GM19238 (cell line): ENCODE measurements around the gene ITGB5.
"Not testable (repeated sequence)": the region's sequence is repeated elsewhere in the genome, so short reads cannot be mapped to it uniquely, and the experiment has no call there.

Experiments used
- DNase-seq: peaks from one replicate; pipeline ENCODE4 v3.0.0; 2011; ENCODE audit warnings: low spot score; ENCODE audit not compliant: insufficient read length

ITGB5 gene

DNA sequence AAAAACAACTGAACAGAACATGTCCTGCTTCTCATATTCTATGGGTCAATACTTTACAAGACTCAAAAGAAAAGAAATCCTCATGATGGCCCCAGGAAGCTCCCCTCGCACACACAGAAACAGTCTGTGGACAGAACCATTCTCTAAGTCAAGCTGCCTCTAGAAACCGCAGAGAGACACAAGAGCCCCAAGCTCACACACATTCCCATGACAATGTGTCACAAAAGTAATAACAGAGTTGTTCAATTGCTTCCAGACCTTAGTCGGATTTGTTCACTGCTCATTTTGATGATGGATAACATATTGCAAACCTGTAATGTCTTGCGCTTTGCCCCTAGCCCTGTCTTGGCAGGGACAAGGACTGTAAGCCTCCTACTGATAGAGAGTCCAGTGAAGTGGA is 96.0 kb downstream of the ITGB5 start:
- DNase-seq, result no peak

DNA sequence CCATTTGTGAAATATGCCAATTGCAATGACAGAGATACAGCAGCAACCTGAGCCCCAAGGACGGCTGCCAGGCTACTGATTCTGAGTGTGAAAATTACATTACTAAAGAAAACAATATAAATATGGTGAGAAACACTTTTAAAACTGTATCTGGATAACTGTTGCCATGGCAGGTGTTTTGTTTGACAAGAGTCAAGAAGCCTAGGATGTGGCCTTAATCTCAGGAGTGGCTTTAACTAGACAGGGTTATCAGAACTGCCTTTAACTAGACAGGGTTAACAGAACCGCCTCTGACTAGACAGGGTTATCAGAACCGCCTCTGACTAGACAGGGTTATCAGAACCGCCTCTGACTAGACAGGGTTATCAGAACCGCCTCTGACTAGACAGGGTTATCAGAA is 98.1 kb downstream of the ITGB5 start:
- DNase-seq, result not testable (repeated sequence)

- no peak for DNase-seq
Measured at GRCh38 chr3:124788254-124788745, 98.9 kb downstream of the ITGB5 start.

GRCh38 chr3:124787476-124788195 is 99.5 kb downstream of the ITGB5 start:
- no peak for DNase-seq

GRCh38 chr3:124786511-124787241 is 100.5 kb downstream of the ITGB5 start:
- DNase-seq, result no peak

- no peak for DNase-seq
Measured at GRCh38 chr3:124785973-124786372, 101.2 kb downstream of the ITGB5 start.

- DNase-seq, result no peak
Measured at GRCh38 chr3:124784686-124785382, 102.3 kb downstream of the ITGB5 start.

DNA sequence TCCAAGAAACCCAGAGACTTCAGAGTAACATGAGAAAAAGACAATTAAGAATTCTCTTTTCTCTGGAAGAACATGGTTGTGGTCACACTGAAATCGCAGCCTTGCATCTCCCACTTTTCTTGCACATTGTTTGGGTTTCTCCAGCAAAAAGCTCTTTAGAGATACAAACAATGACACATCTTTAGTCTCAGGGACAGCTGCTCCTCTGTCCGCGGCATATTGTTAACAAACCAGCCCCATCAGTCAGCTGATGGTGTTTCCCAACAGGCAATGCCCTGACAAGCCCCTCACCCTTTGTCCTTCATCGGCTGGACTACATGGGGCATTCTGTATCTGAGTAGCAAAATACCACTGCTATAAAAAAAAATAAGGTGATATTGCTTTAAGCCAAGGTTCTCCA is 103.5 kb downstream of the ITGB5 start:
- no peak for DNase-seq

DNA sequence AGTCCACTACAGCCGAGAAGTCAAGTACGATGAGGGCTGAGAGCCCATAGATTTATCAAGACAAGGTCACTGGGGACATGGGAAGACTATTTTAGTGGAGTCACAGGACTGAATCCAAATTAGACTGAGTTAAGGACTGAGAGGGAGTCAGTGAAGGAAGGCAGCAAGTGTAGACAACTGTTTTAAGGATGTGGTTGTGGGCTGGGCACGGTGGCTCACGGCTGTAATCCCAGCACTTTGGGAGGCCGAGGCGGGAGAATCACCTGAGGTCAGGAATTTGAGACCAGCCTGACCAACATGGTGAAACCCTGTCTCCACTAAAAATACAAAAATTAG is 104.8 kb downstream of the ITGB5 start:
- DNase-seq, result not testable (repeated sequence)

DNA sequence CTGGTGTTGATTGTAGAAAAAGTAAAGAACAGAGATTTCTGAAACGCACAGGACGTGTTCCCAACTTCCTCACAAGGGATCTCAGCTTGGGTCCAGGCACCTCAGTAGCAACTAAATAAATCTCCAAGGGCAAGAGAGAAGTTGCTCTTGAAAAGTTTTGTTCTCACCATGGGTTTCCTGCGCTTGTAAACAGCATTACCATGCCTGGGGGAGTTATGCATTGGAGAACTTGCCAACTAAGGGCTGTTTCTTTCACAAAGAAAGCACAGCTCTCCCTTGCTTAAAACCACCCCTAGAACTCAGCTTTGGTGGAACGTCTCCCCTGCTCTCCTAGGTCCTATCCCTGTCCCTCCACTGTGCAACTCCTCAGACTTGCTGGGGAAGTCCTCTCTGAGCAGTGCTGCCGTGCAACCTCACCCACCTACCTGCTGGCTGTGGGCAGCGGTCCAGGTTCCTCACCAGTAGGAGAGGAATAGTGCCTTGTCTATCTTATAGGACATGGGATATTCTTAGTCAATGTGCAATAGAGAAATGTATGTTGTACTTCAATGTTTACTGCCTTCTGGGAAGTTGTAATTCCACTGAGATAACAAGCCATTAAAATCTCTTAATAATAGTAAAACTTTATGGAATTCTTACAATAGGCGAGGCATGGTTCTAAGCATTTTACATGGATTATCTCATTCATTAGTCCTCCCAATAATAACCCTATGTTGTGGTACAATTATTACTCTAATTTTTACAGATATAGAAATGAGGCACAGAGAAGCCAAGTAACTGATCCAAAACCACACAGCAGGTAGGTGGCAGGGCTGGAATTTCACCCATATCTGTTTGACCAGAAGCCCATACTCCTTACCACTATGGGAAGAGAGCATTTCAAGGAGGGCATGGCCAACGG is 105.4 kb downstream of the ITGB5 start:
- DNase-seq, result no peak

DNA sequence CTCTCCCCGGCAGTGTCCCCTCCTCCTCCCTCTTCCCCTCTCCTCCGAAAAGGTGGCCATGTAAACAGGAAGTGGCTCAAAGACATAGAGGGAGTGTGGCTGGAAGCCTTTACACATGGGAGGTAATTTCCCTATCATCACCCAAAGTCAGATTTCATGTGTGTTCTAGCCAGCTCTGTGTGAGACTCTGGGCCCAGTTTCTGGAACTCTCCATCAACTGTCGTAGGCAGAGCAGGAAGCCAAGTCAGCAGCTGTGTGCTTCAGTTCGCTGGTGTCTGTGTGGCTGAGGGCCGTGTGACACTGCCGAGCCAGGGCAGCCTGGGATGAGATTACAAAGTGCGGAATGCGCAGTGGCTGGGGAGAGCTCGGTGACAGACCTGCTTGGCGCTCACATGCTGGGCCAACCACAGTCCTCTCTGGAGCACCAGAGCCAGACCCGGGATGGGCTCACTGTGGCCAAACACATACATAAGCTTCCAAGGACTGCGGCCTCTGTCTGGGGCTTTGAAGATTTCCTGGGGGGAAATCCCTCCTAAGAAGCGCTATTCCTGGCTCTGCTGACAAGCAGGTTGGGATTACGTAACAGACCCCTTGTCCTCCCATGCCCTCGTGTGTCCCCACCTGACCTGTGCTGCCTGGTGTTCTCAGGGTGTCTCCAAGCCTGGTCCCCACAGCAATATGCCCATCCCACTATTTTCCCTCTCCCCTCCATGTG is 106.2 kb downstream of the ITGB5 start:
- DNase-seq, result no peak

- no peak for DNase-seq
Measured at GRCh38 chr3:124780356-124780755, 106.8 kb downstream of the ITGB5 start.

GRCh38 chr3:124779751-124780191 is 107.4 kb downstream of the ITGB5 start:
- DNase-seq, result no peak

- DNase-seq, result no peak
Measured at GRCh38 chr3:124779116-124779515, 108.0 kb downstream of the ITGB5 start.

GRCh38 chr3:124777762-124778470 is 109.2 kb downstream of the ITGB5 start:
- no peak for DNase-seq

GRCh38 chr3:124776856-124777255 is 110.3 kb downstream of the ITGB5 start:
- no peak for DNase-seq

GRCh38 chr3:124775877-124776276 is 111.3 kb downstream of the ITGB5 start:
- DNase-seq, result no peak

GRCh38 chr3:124774841-124775402 is 112.2 kb downstream of the ITGB5 start:
- no peak for DNase-seq

DNA sequence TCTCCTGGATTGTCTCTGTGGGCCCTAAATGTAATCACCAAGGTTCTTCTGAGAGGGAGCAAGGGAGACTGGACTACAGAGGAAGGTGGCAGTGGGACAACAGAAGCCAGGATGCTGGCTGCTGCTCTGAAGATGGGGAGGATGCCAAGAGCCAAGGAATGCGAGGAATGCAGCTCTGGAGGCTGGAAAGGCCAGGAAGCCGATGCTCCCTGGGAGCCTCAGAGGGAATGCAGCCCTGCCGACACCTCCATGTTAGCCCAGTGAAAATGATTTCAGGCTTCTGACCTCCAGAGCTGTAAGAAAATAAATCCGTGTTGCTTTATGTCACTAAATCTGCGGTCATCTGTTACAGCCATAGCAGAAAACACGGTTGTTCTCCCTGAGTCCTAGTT is 112.8 kb downstream of the ITGB5 start:
- no peak for DNase-seq
